Amygdala (tissue), 56 donors: ENCODE measurements around the gene EPO.
"Not testable (repeated sequence)": the region's sequence is repeated elsewhere in the genome, so short reads cannot be mapped to it uniquely, and the experiment has no call there.

ENCODE experiments used
- DNase-seq, 56 donors: peaks; one replicate each; lab custom pipeline; 2025; lab: John Stamatoyannopoulos, UW

Gene EPO

DNA sequence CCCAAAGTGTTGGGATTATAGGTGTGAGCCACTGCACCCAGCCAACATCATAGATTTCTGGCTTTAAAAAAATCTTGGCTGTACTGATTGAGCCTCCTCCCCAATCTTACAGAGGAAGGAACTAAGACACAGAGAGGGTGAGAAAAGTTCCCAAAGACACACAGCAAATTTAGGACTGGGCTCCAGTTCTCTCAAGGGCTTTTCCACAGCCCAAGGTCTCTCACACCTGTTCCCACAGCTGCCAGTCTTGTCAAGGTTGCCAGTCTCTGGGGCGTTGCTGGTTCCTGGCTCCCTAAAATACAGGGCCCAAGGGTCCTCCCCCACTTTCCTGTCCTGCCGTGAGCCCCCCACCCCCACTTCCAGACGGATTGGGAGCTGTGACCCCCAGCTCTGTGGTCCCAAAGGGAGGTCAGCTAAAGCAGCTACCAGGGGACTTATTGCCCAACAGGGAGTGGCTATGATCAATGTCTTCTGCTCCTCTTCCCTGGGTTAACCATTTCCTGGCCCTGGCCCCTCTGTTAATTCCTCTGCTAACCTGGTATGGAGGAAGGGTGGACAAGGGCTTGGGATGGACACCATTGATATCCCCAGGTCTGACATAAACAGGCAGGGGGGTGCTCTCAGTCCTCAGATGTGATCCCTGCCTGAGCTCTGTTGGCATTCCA is 10.0 kb downstream of the EPO start:
- no peak for DNase-seq

DNA sequence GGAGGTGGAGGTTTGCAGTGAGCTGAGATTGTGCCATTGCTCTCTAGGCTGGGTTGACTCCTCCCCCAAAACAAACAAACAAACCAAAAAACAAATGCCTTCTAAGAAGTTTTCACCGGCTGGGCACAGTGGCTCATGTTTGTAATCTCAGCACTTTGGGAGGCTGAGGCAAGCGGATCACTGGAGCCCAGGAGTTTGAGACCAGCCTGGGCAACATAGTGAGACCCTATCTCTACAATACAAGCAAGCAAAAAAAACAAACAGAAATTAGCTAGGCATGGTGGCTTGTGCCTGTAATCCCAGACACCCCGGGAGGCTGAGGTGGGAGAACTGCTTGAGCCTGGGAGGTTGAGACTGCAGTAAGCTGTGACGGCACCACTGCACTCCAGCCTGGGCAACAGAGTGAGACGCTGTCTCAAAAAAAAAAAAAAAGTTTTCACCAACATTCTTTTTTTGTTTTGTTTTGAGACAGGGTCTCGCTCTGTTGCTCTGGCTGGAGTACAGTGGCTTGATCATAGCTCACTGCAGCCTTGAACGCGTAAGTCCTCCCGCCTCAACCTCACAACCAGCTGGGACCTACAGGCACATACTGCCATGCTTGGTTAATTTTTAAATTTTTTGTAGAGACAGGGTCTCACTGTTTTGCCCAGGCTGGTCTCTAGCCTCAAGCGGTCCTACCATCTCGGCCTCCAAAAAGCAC is 11.8 kb downstream of the EPO start:
- no peak for DNase-seq

DNA sequence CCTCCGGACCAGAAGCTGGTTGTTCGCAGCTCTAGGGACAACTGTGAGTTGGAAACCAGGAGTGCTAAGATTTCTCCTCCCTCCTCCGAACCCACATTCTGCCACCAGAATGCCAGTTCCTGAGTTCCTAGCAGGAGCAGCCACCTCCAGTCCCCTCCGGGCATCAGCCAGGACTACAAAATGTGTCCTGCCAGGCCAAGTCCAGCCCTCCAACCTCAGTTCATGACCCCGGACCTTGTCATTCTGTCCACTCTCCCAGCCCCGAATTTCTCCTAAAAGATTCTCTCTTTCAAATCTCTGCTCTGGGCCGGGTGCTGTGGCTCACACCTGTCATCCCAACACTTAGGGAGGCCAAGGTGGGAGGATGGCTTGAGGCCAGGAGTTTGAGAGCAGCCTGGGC is 15.5 kb downstream of the EPO start:
- no peak for DNase-seq

DNA sequence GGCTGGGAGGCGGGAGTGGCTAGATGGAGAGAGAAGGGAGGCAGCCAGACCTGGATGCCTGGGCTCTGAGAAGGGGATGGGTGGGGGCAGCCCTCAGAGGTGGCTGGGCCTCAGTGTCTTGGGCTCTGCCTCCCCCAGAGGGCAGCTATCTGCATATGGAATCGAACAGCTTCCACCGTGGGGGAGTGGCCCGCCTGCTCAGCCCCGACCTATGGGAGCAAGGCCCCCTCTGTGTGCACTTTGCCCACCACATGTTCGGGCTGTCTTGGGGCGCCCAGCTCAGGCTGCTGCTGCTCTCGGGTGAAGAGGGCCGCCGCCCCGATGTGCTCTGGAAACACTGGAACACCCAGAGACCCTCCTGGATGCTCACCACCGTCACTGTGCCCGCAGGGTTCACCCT is 16.4 kb downstream of the EPO start:
- no peak for DNase-seq

DNA sequence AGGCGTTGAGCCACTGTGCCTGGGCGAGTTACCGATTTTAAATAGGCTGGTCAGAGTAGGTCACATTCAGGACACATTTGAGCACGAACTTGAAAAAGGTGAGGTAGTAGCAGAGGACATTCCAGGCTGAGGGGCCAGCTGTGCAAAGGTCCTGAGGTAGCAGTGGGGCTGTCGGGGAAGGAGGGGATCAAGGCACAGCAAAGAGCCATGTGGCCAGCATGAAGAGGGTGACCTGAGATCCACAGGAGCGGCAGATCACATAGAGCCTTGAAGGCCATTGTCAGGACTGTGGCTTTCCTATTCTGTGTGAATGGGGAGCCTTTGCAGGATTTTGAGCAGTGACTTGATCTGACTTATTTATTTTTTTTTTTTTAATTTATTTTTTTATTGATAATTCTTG is 19.7 kb downstream of the EPO start:
- no peak for DNase-seq

GRCh38 chr7:100744605-100745004 is 24.3 kb downstream of the EPO start:
- no peak for DNase-seq

DNA sequence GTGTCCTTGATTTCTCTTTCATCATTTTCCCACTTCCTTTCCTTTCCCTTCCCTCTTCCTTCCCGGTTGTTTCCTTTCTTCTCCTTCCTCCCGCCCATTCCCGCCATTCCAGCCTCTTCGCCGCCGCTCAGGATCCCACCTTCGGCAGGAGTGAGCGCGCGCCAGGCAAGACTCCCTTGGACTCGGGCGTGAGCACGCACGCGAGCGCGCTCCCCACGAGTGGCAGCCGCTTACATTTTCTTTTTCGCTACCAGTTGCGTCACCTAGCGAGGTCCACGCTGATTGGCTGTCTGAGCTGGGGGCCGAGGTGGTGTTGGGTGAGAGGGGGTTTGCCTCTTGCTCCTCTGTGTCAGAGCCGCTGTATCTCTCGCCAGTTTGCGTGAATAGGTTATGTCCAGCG is 24.9 kb downstream of the EPO start:
- DNase-seq = peak in 36 of 56 donors; percentile 1 to 77 (median 26)

DNA sequence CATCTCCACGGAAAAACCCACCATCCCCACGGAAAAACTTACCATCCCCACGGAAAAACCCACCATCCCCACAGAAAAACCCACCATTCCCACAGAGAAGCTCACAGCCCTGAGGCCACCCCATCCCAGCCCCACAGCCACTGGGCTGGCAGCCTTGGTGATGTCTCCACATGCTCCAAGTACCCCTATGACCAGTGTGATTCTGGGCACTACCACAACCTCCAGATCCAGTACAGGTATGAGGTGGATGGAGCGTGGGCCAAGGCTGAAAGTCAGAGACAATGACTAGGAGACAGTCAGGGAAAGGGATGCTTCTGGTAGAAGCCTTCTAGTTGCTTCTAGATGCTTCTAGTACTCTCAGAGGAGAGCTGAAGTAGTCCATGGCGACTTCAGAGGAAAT is 32.7 kb downstream of the EPO start:
- no peak for DNase-seq

GRCh38 chr7:100753750-100754149 is 33.5 kb downstream of the EPO start:
- DNase-seq = no peak

GRCh38 chr7:100759357-100760171 is 39.3 kb downstream of the EPO start:
- DNase-seq = no peak

DNA sequence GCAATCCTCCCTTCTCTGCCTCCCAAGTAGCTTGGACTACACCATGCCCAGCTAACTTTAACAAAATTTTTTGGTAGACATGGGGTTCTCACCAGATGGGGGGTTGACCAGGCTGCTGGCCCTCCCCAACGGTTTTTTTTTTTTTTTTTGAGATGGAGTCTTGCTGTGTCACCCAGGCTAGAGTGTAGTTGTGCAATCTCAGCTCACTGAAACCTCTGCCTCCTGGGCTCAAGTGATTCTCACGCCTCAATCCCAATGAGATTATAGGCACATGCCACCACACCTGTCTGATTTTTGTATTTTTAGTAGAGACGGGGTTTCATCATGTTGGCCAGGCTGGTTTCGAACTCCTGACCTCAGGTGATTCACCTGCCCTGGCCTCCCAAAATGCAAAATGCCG is 42.6 kb downstream of the EPO start:
- DNase-seq = not testable (repeated sequence)

- DNase-seq = no peak
Measured at GRCh38 chr7:100763556-100764140, 43.4 kb downstream of the EPO start.

- DNase-seq = no peak
Measured at GRCh38 chr7:100764841-100765240, 44.6 kb downstream of the EPO start.

GRCh38 chr7:100765250-100765649 is 45.0 kb downstream of the EPO start:
- DNase-seq = no peak

GRCh38 chr7:100768784-100769183 is 48.5 kb downstream of the EPO start:
- no peak for DNase-seq
